ENCODE measurements around the gene ZNF654.

- TF ChIP-seq CTCF (IDR thresholded peaks at IDR 0.05; ENCODE audit: insufficient read depth, low read length) (no peak), POLR2AphosphoS5 (IDR thresholded peaks at IDR 0.05; ENCODE audit: low read depth) (no peak)
These were observed 25.0 kb downstream of the ZNF654 start for GRCh38 chr3:88084097-88084501.
